ENCODE data around the gene WDR74.
"Not testable (repeated sequence)": the region's sequence is repeated elsewhere in the genome, so short reads cannot be mapped to it uniquely, and the experiment has no call there.

The WDR74 gene

GRCh38 chr11:62841361-62842170 lies 2.2 kb upstream of the WDR74 start:
- DNase-seq (ENCODE audit: low spot score), result peak; percentile 96

GRCh38 chr11:62840721-62841360 lies 1.5 kb upstream of the WDR74 start:
- peak; percentile 22 for DNase-seq (ENCODE audit: low spot score)

GRCh38 chr11:62835336-62835735 lies 4.1 kb downstream of the WDR74 start:
- DNase-seq (ENCODE audit: low spot score), result no peak

- DNase-seq (ENCODE audit: low spot score), result peak; percentile 15
Measured at GRCh38 chr11:62832336-62833234, 6.8 kb downstream of the WDR74 start, which contains the start of gene TEX54. Gene TEX54, minus strand, starts transcription at chr11:62832841.

GRCh38 chr11:62831520-62832335 lies 7.7 kb downstream of the WDR74 start, which contains the start of gene STX5:
Gene STX5, minus strand, starts transcription at chr11:62832051. Its CDS starts 808 bp downstream, at chr11:62831243.
- DNase-seq (ENCODE audit: low spot score), result peak; percentile 96

- peak; percentile 65 for DNase-seq (ENCODE audit: low spot score)
Measured at GRCh38 chr11:62830904-62831519, 8.4 kb downstream of the WDR74 start.

GRCh38 chr11:62828130-62828529 lies 11.3 kb downstream of the WDR74 start:
- not testable (repeated sequence) for DNase-seq (ENCODE audit: low spot score)

GRCh38 chr11:62823677-62824076 lies 15.7 kb downstream of the WDR74 start:
- DNase-seq (ENCODE audit: low spot score), result no peak

GRCh38 chr11:62817129-62817528 lies 22.3 kb downstream of the WDR74 start:
- no peak for DNase-seq (ENCODE audit: low spot score)

- no peak for DNase-seq (ENCODE audit: low spot score)
Measured at GRCh38 chr11:62816557-62816956, 22.8 kb downstream of the WDR74 start.

GRCh38 chr11:62811659-62812058 lies 27.7 kb downstream of the WDR74 start:
- DNase-seq (ENCODE audit: low spot score), result no peak

GRCh38 chr11:62810748-62811147 lies 28.6 kb downstream of the WDR74 start:
- DNase-seq (ENCODE audit: low spot score), result no peak

- DNase-seq (ENCODE audit: low spot score), result no peak
Measured at GRCh38 chr11:62806611-62807121, 32.7 kb downstream of the WDR74 start.

- DNase-seq (ENCODE audit: low spot score), result no peak
Measured at GRCh38 chr11:62805961-62806441, 33.4 kb downstream of the WDR74 start.

GRCh38 chr11:62805076-62805892 lies 34.1 kb downstream of the WDR74 start, which contains the start of gene NXF1:
Gene NXF1, minus strand, starts transcription at chr11:62805440. Its CDS starts 84 bp downstream, at chr11:62805356.
- DNase-seq (ENCODE audit: low spot score), result peak; percentile 98

- DNase-seq (ENCODE audit: low spot score), result no peak
Measured at GRCh38 chr11:62804310-62805075, 34.9 kb downstream of the WDR74 start.

GRCh38 chr11:62801071-62801470 lies 38.3 kb downstream of the WDR74 start:
- no peak for DNase-seq (ENCODE audit: low spot score)

- no peak for DNase-seq (ENCODE audit: low spot score)
Measured at GRCh38 chr11:62799486-62799885, 39.9 kb downstream of the WDR74 start.

GRCh38 chr11:62796281-62796680 lies 43.1 kb downstream of the WDR74 start:
- DNase-seq (ENCODE audit: low spot score), result no peak
